Neural crest cell (in vitro differentiated cells): Measurements from ENCODE around the gene NTM. TPM values are rescaled to one million over a fixed set of nuclear protein-coding genes. Genes with fewer than 3 reads are reported as not detected.

Experiments
- DNase-seq: peaks from one replicate; pipeline ENCODE4 v3.0.0; 2021; ENCODE audit warnings: low read depth, mixed read lengths, low spot score
- H3K27ac Mint-ChIP-seq: one replicate; pipeline ENCODE4 v1.8.0; 2021; ENCODE audit warnings: mild to moderate bottlenecking, mixed read lengths; ENCODE audit not compliant: unreplicated experiment
- H3K27me3 Mint-ChIP-seq: 2 replicates; pipeline ENCODE4 v1.8.0; 2021; ENCODE audit warnings: low read depth, mild to moderate bottlenecking, mixed read lengths
- H3K36me3 Mint-ChIP-seq: 2 replicates; pipeline ENCODE4 v1.8.0; 2021; ENCODE audit warnings: low read depth, mild to moderate bottlenecking, mixed read lengths
- H3K4me1 Mint-ChIP-seq: 2 replicates; pipeline ENCODE4 v1.8.0; 2021; ENCODE audit warnings: mixed read lengths
- H3K4me3 Mint-ChIP-seq: one replicate; pipeline ENCODE4 v1.8.0; 2021; ENCODE audit warnings: mild to moderate bottlenecking, mixed read lengths
- H3K9me3 Mint-ChIP-seq: 2 replicates; pipeline ENCODE4 v1.8.0; 2021; ENCODE audit warnings: mixed read lengths
- CTCF ChIP-seq: fragments of 200-600 bp; sonication (generic); conservative IDR thresholded peaks from 2 replicates; pipeline ENCODE4 v1.5.0; 2021; ENCODE audit warnings: antibody characterized with exemption, mild to moderate bottlenecking
- total RNA-seq: library from RNA; stranded (reverse); gene quantifications from 2 replicates; pipeline ENCODE4 v1.2.1, GENCODE V29; 2021

NTM gene
- total RNA-seq, 1 donor from 2014 or later: 11.3 TPM

DNA sequence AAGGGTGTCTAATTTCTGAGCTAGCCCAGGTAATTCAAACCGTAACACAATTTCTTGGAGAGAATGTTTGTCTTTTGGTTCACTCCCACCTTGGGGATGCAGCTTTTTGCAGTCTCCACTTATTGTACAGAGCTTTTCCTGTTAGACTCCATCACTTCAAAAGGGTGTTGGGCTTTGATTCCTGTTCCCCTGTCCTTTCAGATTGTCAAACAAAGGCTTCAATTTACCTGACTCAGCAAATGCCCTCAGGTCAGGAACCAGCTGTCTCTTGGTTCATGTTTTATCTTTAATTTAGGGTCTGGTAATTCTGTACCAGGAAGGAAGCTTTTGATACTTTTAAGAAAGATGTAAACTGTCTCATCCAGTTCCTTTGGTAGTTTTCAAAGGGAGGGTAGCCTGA, 880.6 kb downstream of the NTM start:
- H3K27ac Mint-ChIP-seq: no peak overlapping the region
- H3K36me3 Mint-ChIP-seq: peaks cover 2% of the 10 kb centered on the region
- TF ChIP-seq CTCF: no peak
- no peak overlapping the region for H3K4me3 Mint-ChIP-seq
- no peaks in the 10 kb centered on the region for H3K9me3 Mint-ChIP-seq
- H3K4me1 Mint-ChIP-seq: peaks cover 6% of the 10 kb centered on the region
- DNase-seq: no peak
- no peaks in the 10 kb centered on the region for H3K27me3 Mint-ChIP-seq

DNA sequence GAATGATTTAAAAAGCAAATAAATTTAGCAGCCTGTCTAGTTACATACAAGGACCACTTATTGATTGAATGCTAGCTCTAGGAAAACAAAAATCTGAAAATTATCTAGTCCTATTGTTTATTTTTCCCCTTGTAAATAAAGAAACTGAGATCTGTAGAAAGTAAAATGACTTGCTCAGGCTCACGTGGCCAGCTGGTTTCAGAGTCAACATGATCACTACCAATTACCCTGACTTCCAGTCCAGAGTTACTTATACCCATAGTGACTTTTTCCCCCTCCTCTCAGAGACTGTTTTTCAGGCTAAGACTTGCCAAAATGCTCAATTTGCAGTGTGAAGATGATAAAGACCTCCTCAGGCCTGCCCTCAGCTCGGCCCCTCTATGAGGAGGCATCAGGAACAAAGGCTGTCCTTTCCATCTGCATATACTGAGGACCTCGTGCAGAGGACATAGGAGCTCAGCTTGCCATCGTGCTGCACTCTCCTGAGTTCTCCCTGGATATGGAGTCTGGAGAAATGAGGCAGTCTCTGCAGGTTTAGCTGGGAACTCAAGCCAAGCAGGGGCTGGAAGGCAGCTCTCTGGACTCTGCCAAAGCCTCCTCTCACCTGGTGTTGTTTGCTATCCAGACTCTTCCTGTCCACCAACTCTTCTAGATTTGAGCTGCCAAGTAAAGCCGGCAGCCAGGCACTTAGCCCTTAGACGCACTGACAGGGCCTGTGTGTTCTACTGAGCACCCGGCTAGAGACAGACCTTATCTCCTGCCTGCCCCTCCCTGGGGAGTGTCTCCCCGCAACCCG, 883.3 kb downstream of the NTM start:
- H3K27ac Mint-ChIP-seq: no peak overlapping the region

DNA sequence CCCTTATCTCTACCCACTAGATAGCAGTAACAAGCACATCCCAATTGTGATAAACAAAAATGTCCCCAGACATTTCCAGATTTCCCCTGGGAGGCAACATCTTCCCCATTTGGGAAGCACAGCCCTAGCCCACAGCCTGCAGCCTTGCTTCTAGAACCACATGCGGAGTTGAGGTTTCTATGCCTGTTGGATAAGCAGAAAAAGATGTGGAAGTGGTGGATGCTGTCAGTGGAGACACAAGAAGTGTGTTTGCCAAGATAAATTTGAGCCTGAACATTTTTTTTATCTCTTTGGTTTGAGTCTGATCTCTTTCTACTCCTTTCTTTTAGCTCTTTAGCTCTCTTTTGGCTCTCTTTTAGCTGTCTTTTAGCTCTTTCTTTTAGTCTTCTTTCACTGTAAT, 884.5 kb downstream of the NTM start:
- H3K36me3 Mint-ChIP-seq: peaks cover 2% of the 10 kb centered on the region
- H3K27ac Mint-ChIP-seq: no peak overlapping the region
- H3K27me3 Mint-ChIP-seq: no peaks in the 10 kb centered on the region
- TF ChIP-seq CTCF: no peak
- H3K4me1 Mint-ChIP-seq: no peaks in the 10 kb centered on the region
- DNase-seq: no peak
- no peak overlapping the region for H3K4me3 Mint-ChIP-seq
- no peaks in the 10 kb centered on the region for H3K9me3 Mint-ChIP-seq

More for the DNA sequence above, 883.3 kb downstream of the NTM start:
- Mint-ChIP-seq H3K4me1 (no peaks in the 10 kb centered on the region), H3K36me3 (peaks cover 2% of the 10 kb centered on the region), H3K4me3 (no peak overlapping the region), H3K27me3 (no peaks in the 10 kb centered on the region), H3K9me3 (no peaks in the 10 kb centered on the region)
- no peak for TF ChIP-seq CTCF
- no peak for DNase-seq

DNA sequence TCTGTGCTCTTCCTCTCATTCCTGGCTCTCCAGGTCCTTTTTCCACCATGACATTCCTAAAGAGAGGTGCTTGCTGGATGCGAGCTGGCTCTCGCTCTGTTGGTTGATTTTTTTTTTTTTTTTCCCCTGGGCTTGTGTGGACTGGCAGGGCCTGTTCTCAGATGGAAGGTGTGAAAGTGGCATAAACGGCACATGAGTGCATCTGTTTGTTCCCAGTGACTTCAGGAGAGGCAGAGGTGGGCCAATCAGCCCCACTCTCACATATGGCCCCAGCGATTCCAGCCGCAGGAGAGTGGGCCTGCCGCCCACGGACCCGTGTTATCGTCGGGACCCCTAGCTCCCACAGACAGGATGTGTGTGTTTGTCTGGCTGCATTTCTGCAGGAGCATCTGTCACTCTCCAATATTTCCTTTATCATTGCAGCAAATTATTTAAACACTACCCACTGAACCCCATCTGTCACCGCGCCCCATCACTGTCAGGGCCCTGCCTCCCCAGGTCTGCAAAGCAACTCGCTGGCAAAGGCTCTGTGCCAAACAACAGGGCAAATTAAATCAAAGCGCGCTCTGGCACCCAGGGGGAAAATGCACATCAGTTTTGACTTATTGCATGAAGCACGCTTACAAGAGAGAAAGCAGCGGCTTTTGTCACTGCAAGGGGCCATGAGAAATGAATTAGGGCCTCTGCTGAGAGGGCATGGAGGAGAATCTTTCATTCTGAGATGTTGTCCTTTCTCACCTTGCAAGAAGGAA, 886.3 kb downstream of the NTM start:
- H3K4me1 Mint-ChIP-seq: peaks cover 3% of the 10 kb centered on the region
- H3K9me3 Mint-ChIP-seq: no peaks in the 10 kb centered on the region
- DNase-seq: no peak
- H3K27me3 Mint-ChIP-seq: no peaks in the 10 kb centered on the region
- no peak overlapping the region for H3K27ac Mint-ChIP-seq
- H3K36me3 Mint-ChIP-seq: peaks cover 2% of the 10 kb centered on the region
- no peak overlapping the region for H3K4me3 Mint-ChIP-seq
- TF ChIP-seq CTCF: no peak

- Mint-ChIP-seq H3K36me3 (no peaks in the 10 kb centered on the region), H3K4me3 (no peak overlapping the region), H3K27me3 (no peaks in the 10 kb centered on the region), H3K27ac (peak overlapping the region; percentile 46), H3K4me1 (peaks cover 3% of the 10 kb centered on the region), H3K9me3 (no peaks in the 10 kb centered on the region)
- no peak for TF ChIP-seq CTCF
- DNase-seq: no peak
These were observed 887.5 kb downstream of the NTM start for GRCh38 chr11:132257871-132258270.
